Neural crest cell (in vitro differentiated cells): ENCODE data around the gene NUP98. TPM values are rescaled to one million over a fixed set of nuclear protein-coding genes. Genes with fewer than 3 reads are reported as not detected.
"Not testable (repeated sequence)": the region's sequence is repeated elsewhere in the genome, so short reads cannot be mapped to it uniquely, and the experiment has no call there.

Source experiments
- DNase-seq: peaks from one replicate; pipeline ENCODE4 v3.0.0; 2021; ENCODE audit warnings: low read depth, mixed read lengths, low spot score
- H3K27ac Mint-ChIP-seq: one replicate; pipeline ENCODE4 v1.8.0; 2021; ENCODE audit warnings: mild to moderate bottlenecking, mixed read lengths; ENCODE audit not compliant: unreplicated experiment
- H3K27me3 Mint-ChIP-seq: 2 replicates; pipeline ENCODE4 v1.8.0; 2021; ENCODE audit warnings: low read depth, mild to moderate bottlenecking, mixed read lengths
- H3K36me3 Mint-ChIP-seq: 2 replicates; pipeline ENCODE4 v1.8.0; 2021; ENCODE audit warnings: low read depth, mild to moderate bottlenecking, mixed read lengths
- H3K4me1 Mint-ChIP-seq: 2 replicates; pipeline ENCODE4 v1.8.0; 2021; ENCODE audit warnings: mixed read lengths
- H3K4me3 Mint-ChIP-seq: one replicate; pipeline ENCODE4 v1.8.0; 2021; ENCODE audit warnings: mild to moderate bottlenecking, mixed read lengths
- H3K9me3 Mint-ChIP-seq: 2 replicates; pipeline ENCODE4 v1.8.0; 2021; ENCODE audit warnings: mixed read lengths
- total RNA-seq: library from RNA; stranded (reverse); gene quantifications from 2 replicates; pipeline ENCODE4 v1.2.1, GENCODE V29; 2021
- TF ChIP-seq, protein P1 (sequence below): fragments of 200-600 bp; sonication (generic); conservative IDR thresholded peaks from 2 replicates; pipeline ENCODE4 v1.5.0; 2021; ENCODE audit warnings: antibody characterized with exemption, mild to moderate bottlenecking

NUP98 gene
- total RNA-seq, 1 donor from 2014 or later = 96.8 TPM

GRCh38 chr11:3820971-3821370 lies 23.6 kb upstream of the NUP98 start:
- TF ChIP-seq, protein P1, sequence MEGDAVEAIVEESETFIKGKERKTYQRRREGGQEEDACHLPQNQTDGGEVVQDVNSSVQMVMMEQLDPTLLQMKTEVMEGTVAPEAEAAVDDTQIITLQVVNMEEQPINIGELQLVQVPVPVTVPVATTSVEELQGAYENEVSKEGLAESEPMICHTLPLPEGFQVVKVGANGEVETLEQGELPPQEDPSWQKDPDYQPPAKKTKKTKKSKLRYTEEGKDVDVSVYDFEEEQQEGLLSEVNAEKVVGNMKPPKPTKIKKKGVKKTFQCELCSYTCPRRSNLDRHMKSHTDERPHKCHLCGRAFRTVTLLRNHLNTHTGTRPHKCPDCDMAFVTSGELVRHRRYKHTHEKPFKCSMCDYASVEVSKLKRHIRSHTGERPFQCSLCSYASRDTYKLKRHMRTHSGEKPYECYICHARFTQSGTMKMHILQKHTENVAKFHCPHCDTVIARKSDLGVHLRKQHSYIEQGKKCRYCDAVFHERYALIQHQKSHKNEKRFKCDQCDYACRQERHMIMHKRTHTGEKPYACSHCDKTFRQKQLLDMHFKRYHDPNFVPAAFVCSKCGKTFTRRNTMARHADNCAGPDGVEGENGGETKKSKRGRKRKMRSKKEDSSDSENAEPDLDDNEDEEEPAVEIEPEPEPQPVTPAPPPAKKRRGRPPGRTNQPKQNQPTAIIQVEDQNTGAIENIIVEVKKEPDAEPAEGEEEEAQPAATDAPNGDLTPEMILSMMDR = no peak
- Mint-ChIP-seq H3K36me3 (peaks cover 11% of the 10 kb centered on the region), H3K27me3 (no peaks in the 10 kb centered on the region), H3K9me3 (no peaks in the 10 kb centered on the region), H3K4me3 (no peak overlapping the region), H3K27ac (no peak overlapping the region), H3K4me1 (peaks cover 5% of the 10 kb centered on the region)
- DNase-seq = no peak

DNA sequence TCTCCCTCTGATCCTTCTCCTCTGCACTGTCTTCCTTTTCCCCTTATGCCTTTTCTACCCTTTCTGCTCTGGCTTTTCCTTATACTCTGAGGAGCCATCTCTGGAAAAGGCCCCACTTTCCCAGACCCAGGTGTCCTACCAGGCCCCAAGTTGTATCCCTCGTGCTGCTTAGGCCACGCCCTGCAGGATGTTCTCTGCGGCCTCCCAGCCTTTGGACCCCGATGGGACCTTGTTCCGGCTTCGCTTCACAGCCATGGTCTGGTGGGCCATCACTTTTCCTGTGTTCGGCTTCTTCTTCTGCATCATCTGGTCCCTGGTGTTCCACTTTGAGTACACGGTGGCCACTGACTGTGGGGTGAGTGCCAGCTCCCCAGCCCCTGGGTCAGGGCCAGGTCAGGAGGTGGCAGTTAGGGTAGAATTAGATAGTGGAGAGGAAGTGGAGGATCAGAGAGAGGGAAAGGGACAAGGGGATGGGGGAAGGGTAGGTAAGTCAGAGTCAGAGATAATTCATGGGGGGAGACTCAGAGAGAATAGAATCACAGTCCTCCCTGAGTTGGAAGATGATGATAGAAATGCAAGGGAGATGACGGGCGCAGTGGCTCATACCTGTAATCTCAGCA lies 19.9 kb upstream of the NUP98 start:
- Mint-ChIP-seq H3K4me1 (no peaks in the 10 kb centered on the region), H3K27ac (no peak overlapping the region), H3K27me3 (no peaks in the 10 kb centered on the region), H3K9me3 (no peaks in the 10 kb centered on the region), H3K4me3 (no peak overlapping the region), H3K36me3 (no peaks in the 10 kb centered on the region)
- TF ChIP-seq, protein P1 = no peak
- DNase-seq = no peak

DNA sequence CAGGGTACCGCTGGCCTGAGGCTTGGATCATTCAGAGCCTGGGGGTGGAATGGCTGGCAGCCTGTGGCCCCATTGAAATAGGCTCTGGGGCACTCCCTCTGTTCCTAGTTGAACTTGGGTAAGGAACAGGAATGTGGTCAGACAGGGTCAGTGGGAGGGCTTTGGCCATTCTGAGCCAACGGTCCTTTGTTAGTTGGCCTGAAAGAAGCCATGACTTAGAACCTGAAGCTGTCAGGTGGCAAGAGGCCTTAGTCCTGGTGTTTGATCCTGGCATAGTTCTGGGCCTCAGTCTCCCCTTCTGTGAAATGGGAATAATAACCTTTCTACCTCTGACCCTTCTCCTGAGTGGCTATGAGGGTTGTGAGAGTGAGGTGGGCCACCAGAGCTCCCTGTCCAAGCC lies 19.3 kb upstream of the NUP98 start:
- TF ChIP-seq, protein P1 = no peak
- H3K36me3 Mint-ChIP-seq = no peaks in the 10 kb centered on the region
- no peak overlapping the region for H3K4me3 Mint-ChIP-seq
- H3K27me3 Mint-ChIP-seq = no peaks in the 10 kb centered on the region
- no peak overlapping the region for H3K27ac Mint-ChIP-seq
- no peaks in the 10 kb centered on the region for H3K9me3 Mint-ChIP-seq
- no peaks in the 10 kb centered on the region for H3K4me1 Mint-ChIP-seq
- DNase-seq = no peak

DNA sequence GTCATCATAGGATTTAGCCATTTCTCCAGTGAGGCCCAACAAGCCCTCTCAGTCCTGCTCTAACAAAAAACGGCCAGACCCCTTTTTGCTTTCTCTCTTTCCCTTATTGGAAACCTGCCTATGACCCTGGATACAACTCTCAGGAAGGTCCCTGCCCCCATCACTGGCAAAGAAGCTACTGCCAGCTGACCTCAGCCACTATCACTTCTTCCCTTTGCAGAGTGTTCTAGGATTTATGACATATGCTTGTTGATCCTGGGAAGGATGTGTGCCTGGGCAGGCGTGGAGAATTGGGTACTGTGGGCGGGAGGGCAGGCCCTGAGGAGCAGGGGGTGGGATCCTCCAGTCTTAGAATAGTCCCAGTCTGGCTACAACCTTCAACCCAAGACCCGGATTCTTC lies 18.5 kb upstream of the NUP98 start:
- no peaks in the 10 kb centered on the region for H3K4me1 Mint-ChIP-seq
- no peak overlapping the region for H3K4me3 Mint-ChIP-seq
- H3K27ac Mint-ChIP-seq = no peak overlapping the region
- no peaks in the 10 kb centered on the region for H3K36me3 Mint-ChIP-seq
- TF ChIP-seq, protein P1 = no peak
- DNase-seq = no peak
- no peaks in the 10 kb centered on the region for H3K9me3 Mint-ChIP-seq
- no peaks in the 10 kb centered on the region for H3K27me3 Mint-ChIP-seq

DNA sequence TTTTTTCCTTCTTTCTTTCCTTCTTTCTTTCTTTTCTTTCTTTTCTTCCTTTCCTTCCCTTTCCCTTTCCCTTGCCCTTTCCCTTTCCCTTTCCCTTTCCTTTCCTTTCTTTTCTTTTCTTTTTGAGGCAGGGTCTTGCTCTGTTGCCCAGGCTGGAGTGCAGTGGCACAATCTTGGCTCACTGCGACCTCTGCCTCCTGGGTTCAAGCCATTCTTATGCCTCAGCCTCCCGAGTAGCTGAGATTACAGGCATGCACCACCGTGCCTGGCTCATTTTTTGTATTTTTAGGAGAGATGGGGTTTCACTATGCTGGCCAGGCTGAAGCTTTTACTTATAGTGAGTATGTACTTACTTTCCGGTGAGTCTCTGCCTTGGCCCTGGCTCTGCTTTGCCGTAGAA lies 17.5 kb upstream of the NUP98 start:
- not testable (repeated sequence) for H3K27ac Mint-ChIP-seq, H3K27me3 Mint-ChIP-seq, H3K9me3 Mint-ChIP-seq, H3K36me3 Mint-ChIP-seq, H3K4me3 Mint-ChIP-seq, H3K4me1 Mint-ChIP-seq, DNase-seq

DNA sequence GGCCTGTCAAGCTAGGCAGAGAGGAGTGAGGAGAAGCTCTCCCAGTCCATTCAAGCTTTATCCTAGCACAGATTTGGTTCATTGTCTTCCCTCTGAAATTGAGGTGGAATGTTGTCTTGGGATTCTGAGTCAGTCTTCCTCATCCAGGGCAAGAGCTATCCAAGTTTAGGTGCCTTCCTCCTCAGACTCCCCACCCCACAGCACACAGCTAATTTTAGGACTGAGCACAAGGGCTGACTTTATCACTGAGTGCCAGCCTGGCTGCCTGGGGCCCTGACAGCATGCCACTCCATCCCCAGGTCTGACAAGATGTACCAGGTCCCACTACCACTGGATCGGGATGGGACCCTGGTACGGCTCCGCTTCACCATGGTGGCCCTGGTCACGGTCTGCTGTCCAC lies 13.6 kb upstream of the NUP98 start:
- H3K27ac Mint-ChIP-seq = peak overlapping the region; percentile 27
- TF ChIP-seq, protein P1 = no peak
- peak overlapping the region; percentile 60 for H3K4me3 Mint-ChIP-seq
- H3K27me3 Mint-ChIP-seq = no peaks in the 10 kb centered on the region
- no peaks in the 10 kb centered on the region for H3K9me3 Mint-ChIP-seq
- DNase-seq = no peak
- H3K4me1 Mint-ChIP-seq = peaks cover 18% of the 10 kb centered on the region
- H3K36me3 Mint-ChIP-seq = no peaks in the 10 kb centered on the region
